GM12801 (cell line): ENCODE data around the gene MSH3.

Experiments used
- CTCF ChIP-seq: IDR thresholded peaks from one replicate; pipeline ENCODE4 v1.5.1; 2011; ENCODE audit warnings: control low read depth; ENCODE audit not compliant: insufficient read length; ENCODE audit errors: extremely low read depth

The MSH3 gene

GRCh38 chr5:80706835-80707447 is 52.5 kb downstream of the MSH3 start:
- no peak for TF ChIP-seq CTCF

- no peak for TF ChIP-seq CTCF
Observed at GRCh38 chr5:80707645-80708044, 53.2 kb downstream of the MSH3 start.

- no peak for TF ChIP-seq CTCF
Observed at GRCh38 chr5:80711216-80711615, 56.8 kb downstream of the MSH3 start.

- TF ChIP-seq CTCF, result no peak
Observed at GRCh38 chr5:80711938-80712337, 57.5 kb downstream of the MSH3 start.

GRCh38 chr5:80712919-80713318 is 58.5 kb downstream of the MSH3 start:
- no peak for TF ChIP-seq CTCF

- TF ChIP-seq CTCF, result no peak
Observed at GRCh38 chr5:80713631-80714030, 59.2 kb downstream of the MSH3 start.

GRCh38 chr5:80714570-80715298 is 60.3 kb downstream of the MSH3 start:
- TF ChIP-seq CTCF, result no peak
